Neural cell (in vitro differentiated cells): ENCODE results near the gene ADAM23. TPM values are rescaled to one million over a fixed set of nuclear protein-coding genes. Genes with fewer than 3 reads are reported as not detected.
A peak's percentile ranks its signal among the peaks of the same experiment; 100 is the strongest.

ENCODE experiments used
- H2AFZ ChIP-seq: fragments of 200-600, 300-800 bp; sonication (generic), shearing (Covaris generic); 2 replicates; pipeline ENCODE4 v1.6.0; 2014; ENCODE audit warnings: low read depth, mild to moderate bottlenecking, antibody characterized with exemption, low read length, moderate library complexity
- H3F3A ChIP-seq: fragments of 200-600 bp; shearing (Covaris generic); 2 replicates; pipeline ENCODE4 v1.6.1; 2016; ENCODE audit warnings: mild to moderate bottlenecking, moderate library complexity, mixed read lengths, antibody characterized with exemption, low read length; ENCODE audit not compliant: insufficient read depth, poor library complexity, severe bottlenecking
- H3K27ac ChIP-seq: fragments of 200-600, 300-800 bp; sonication (generic), shearing (Covaris generic); 2 replicates; pipeline ENCODE4 v1.5.1; 2014; ENCODE audit warnings: mild to moderate bottlenecking, low read length, moderate library complexity
- H3K27me3 ChIP-seq: fragments of 300-800, 200-600 bp; sonication (generic), shearing (Covaris generic); 2 replicates; pipeline ENCODE4 v1.6.0; 2014; ENCODE audit warnings: mild to moderate bottlenecking, low read depth, low read length, moderate library complexity; ENCODE audit not compliant: insufficient read depth
- H3K36me3 ChIP-seq: fragments of 300-800, 200-600 bp; sonication (generic), shearing (Covaris generic); 2 replicates; pipeline ENCODE4 v1.5.1; 2014; ENCODE audit warnings: mild to moderate bottlenecking, antibody characterized with exemption, low read length, moderate library complexity; ENCODE audit not compliant: insufficient read depth
- H3K4me2 ChIP-seq: fragments of 300-800, 200-600 bp; sonication (generic), shearing (Covaris generic); 2 replicates; pipeline ENCODE4 v1.6.0; 2014; ENCODE audit warnings: mild to moderate bottlenecking, low read length
- H3K4me3 ChIP-seq: fragments of 300-800, 200-600 bp; sonication (generic), shearing (Covaris generic); 2 replicates; pipeline ENCODE4 v1.5.1; 2014; ENCODE audit warnings: mild to moderate bottlenecking, low read length, moderate library complexity
- H3K79me2 ChIP-seq: fragments of 200-600 bp; shearing (Covaris generic); replicated peaks from 2 replicates; pipeline ENCODE4 v1.6.0; 2014; ENCODE audit warnings: mild to moderate bottlenecking, low read length, moderate library complexity; ENCODE audit not compliant: insufficient read depth
- H3K9ac ChIP-seq: fragments of 300-800, 200-600 bp; sonication (generic), shearing (Covaris generic); 2 replicates; pipeline ENCODE4 v1.6.1; 2016; ENCODE audit warnings: mild to moderate bottlenecking, low read length, mixed read lengths
- H3K9me2 ChIP-seq: fragments of 200-600 bp; shearing (Covaris generic); 2 replicates; pipeline ENCODE4 v1.6.1; 2016; ENCODE audit warnings: mild to moderate bottlenecking, low read length, mixed read lengths; ENCODE audit not compliant: insufficient read depth
- H3K9me3 ChIP-seq: fragments of 200-600, 300-800 bp; sonication (generic), shearing (Covaris generic); 2 replicates; pipeline ENCODE4 v1.6.1; 2016; ENCODE audit warnings: mild to moderate bottlenecking, mixed run types, low read length, moderate library complexity, mixed read lengths
- H4K20me1 ChIP-seq: fragments of 200-600 bp; shearing (Covaris generic); 2 replicates; pipeline ENCODE4 v1.6.1; 2016; ENCODE audit warnings: mild to moderate bottlenecking, mixed run types; ENCODE audit not compliant: insufficient read depth
- EP300 ChIP-seq: fragments of 450-650 bp; conservative IDR thresholded peaks from 2 replicates; pipeline ENCODE4 v1.6.1; 2014; ENCODE audit warnings: antibody characterized with exemption, mild to moderate bottlenecking, moderate library complexity; ENCODE audit not compliant: poor library complexity, severe bottlenecking
- EZH2 ChIP-seq: fragments of 200-600, 300-800 bp; shearing (Covaris generic), sonication (generic); IDR thresholded peaks from 2 replicates; pipeline ENCODE4 v1.6.1; 2014; ENCODE audit warnings: antibody characterized with exemption, low read length, borderline replicate concordance, mild to moderate bottlenecking; ENCODE audit not compliant: insufficient read depth, poor library complexity, severe bottlenecking
- MXI1 ChIP-seq: fragments of 450-650 bp; conservative IDR thresholded peaks from 2 replicates; pipeline ENCODE4 v1.6.1; 2014; ENCODE audit warnings: antibody characterized with exemption, mild to moderate bottlenecking; ENCODE audit not compliant: poor library complexity, severe bottlenecking
- POLR2AphosphoS5 ChIP-seq: IDR thresholded peaks from 2 replicates; pipeline ENCODE4 v1.6.1; 2012
- RAD21 ChIP-seq: fragments of 450-650 bp; conservative IDR thresholded peaks from 2 replicates; pipeline ENCODE4 v1.6.1; 2014; ENCODE audit warnings: antibody characterized with exemption, mild to moderate bottlenecking, moderate library complexity
- SMC3 ChIP-seq: fragments of 450-650 bp; conservative IDR thresholded peaks from 2 replicates; pipeline ENCODE4 v1.6.1; 2014; ENCODE audit warnings: antibody characterized with exemption, mild to moderate bottlenecking, moderate library complexity; ENCODE audit not compliant: poor library complexity
- TAF1 ChIP-seq: IDR thresholded peaks from 2 replicates; pipeline ENCODE4 v1.6.1; 2012; ENCODE audit warnings: low read depth
- polyA plus RNA-seq: library from polyadenylated mRNA; depleted of rRNA; stranded (reverse); fragments of >200 nt; gene quantifications from 2 replicates; pipeline ENCODE4 v1.2.3, GENCODE V29; 2014
- TF ChIP-seq, protein P1 (sequence below): IDR thresholded peaks from 2 replicates; pipeline ENCODE4 v1.6.1; 2012; ENCODE audit warnings: borderline replicate concordance
- TF ChIP-seq, protein P2 (sequence below): fragments of 450-650 bp; IDR thresholded peaks from 2 replicates; pipeline ENCODE4 v1.5.1; 2014; ENCODE audit warnings: antibody characterized with exemption, mild to moderate bottlenecking, moderate library complexity; ENCODE audit not compliant: poor library complexity, severe bottlenecking

ADAM23 gene
- polyA plus RNA-seq, 1 donor from 2014 or later: 75.2 TPM

DNA sequence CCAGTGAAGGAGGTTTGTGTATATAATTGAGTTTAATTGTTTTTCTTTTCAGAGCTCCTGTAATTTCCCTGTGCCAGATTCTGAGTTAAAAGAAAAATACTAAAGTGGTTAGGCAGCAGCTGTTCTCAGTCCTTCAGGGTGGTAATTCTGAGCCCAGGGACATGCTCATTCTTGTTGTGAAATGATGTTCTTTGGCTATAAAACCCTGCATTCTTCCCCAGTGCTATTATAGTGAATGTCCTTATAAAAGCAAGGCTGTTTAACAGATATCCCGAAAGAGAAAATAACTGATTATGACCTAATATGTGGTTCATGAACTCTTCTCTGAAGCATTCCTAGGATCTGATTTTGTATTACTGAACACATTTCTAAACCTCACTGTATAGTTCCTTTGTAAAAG is 34.0 kb downstream of the ADAM23 start:
- H3K79me2 ChIP-seq: no peaks in the 10 kb centered on the region
- H3F3A ChIP-seq: no peaks in the 10 kb centered on the region
- H3K36me3 ChIP-seq: peaks cover 7% of the 10 kb centered on the region
- H2AFZ ChIP-seq: no peak overlapping the region
- no peak overlapping the region for H3K4me3 ChIP-seq
- H3K9ac ChIP-seq: no peak overlapping the region
- no peaks in the 10 kb centered on the region for H4K20me1 ChIP-seq
- H3K9me3 ChIP-seq: no peaks in the 10 kb centered on the region
- no peaks in the 10 kb centered on the region for H3K9me2 ChIP-seq
- TF ChIP-seq EZH2: no peak
- TF ChIP-seq SMC3: no peak
- no peak for TF ChIP-seq MXI1
- TF ChIP-seq, protein P1, sequence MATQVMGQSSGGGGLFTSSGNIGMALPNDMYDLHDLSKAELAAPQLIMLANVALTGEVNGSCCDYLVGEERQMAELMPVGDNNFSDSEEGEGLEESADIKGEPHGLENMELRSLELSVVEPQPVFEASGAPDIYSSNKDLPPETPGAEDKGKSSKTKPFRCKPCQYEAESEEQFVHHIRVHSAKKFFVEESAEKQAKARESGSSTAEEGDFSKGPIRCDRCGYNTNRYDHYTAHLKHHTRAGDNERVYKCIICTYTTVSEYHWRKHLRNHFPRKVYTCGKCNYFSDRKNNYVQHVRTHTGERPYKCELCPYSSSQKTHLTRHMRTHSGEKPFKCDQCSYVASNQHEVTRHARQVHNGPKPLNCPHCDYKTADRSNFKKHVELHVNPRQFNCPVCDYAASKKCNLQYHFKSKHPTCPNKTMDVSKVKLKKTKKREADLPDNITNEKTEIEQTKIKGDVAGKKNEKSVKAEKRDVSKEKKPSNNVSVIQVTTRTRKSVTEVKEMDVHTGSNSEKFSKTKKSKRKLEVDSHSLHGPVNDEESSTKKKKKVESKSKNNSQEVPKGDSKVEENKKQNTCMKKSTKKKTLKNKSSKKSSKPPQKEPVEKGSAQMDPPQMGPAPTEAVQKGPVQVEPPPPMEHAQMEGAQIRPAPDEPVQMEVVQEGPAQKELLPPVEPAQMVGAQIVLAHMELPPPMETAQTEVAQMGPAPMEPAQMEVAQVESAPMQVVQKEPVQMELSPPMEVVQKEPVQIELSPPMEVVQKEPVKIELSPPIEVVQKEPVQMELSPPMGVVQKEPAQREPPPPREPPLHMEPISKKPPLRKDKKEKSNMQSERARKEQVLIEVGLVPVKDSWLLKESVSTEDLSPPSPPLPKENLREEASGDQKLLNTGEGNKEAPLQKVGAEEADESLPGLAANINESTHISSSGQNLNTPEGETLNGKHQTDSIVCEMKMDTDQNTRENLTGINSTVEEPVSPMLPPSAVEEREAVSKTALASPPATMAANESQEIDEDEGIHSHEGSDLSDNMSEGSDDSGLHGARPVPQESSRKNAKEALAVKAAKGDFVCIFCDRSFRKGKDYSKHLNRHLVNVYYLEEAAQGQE: no peak
- TF ChIP-seq RAD21: no peak
- TF ChIP-seq TAF1: no peak
- TF ChIP-seq, protein P2, sequence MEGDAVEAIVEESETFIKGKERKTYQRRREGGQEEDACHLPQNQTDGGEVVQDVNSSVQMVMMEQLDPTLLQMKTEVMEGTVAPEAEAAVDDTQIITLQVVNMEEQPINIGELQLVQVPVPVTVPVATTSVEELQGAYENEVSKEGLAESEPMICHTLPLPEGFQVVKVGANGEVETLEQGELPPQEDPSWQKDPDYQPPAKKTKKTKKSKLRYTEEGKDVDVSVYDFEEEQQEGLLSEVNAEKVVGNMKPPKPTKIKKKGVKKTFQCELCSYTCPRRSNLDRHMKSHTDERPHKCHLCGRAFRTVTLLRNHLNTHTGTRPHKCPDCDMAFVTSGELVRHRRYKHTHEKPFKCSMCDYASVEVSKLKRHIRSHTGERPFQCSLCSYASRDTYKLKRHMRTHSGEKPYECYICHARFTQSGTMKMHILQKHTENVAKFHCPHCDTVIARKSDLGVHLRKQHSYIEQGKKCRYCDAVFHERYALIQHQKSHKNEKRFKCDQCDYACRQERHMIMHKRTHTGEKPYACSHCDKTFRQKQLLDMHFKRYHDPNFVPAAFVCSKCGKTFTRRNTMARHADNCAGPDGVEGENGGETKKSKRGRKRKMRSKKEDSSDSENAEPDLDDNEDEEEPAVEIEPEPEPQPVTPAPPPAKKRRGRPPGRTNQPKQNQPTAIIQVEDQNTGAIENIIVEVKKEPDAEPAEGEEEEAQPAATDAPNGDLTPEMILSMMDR: no peak
- TF ChIP-seq EP300: no peak
- no peak for TF ChIP-seq POLR2AphosphoS5
- H3K4me2 ChIP-seq: no peak overlapping the region
- no peaks in the 10 kb centered on the region for H3K27me3 ChIP-seq
- no peak overlapping the region for H3K27ac ChIP-seq

DNA sequence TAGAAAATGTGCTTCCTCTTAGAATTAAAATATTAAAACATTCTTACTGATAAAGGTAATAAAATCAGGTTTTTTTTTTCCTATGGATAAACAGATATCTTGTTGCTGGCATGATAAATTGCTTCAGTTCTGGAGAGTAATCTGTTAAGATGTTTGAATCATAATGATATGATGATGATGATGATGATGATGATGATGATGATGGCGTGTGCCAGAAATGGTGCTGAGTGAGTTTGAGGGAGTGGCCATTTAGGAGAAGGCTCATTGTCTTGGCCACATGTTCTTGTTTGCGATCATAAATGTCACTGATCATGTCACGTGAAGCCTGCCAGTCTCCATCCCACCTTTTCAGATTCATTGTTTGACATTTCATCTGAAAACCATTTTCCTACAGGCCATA is 35.0 kb downstream of the ADAM23 start:
- Histone ChIP-seq H3K9me3 (no peaks in the 10 kb centered on the region), H3K4me3 (no peak overlapping the region), H3K79me2 (no peaks in the 10 kb centered on the region), H3K27ac (no peak overlapping the region), H4K20me1 (no peaks in the 10 kb centered on the region), H2AFZ (no peak overlapping the region), H3K36me3 (peaks cover 8% of the 10 kb centered on the region), H3K9me2 (no peaks in the 10 kb centered on the region), H3F3A (no peaks in the 10 kb centered on the region), H3K27me3 (no peaks in the 10 kb centered on the region), H3K9ac (no peak overlapping the region), H3K4me2 (no peak overlapping the region)
- TF ChIP-seq EP300 (peak; percentile 29), MXI1 (no peak)
- TF ChIP-seq, protein P2: no peak
